Loucy (cell line): ENCODE results near the gene SCAF8.

Source experiments
- EZH2phosphoT487 ChIP-seq: fragments of 200-600 bp; IDR thresholded peaks from 2 replicates; pipeline ENCODE4 v1.6.1; 2018; ENCODE audit warnings: antibody characterized with exemption, mild to moderate bottlenecking, moderate library complexity, borderline replicate concordance
- TF ChIP-seq, protein P1 (sequence below): fragments of 200-600 bp; sonication (generic); conservative IDR thresholded peaks from 2 replicates; pipeline ENCODE4 v1.5.1; 2014; ENCODE audit warnings: mild to moderate bottlenecking, antibody characterized with exemption, low read length

DNA sequence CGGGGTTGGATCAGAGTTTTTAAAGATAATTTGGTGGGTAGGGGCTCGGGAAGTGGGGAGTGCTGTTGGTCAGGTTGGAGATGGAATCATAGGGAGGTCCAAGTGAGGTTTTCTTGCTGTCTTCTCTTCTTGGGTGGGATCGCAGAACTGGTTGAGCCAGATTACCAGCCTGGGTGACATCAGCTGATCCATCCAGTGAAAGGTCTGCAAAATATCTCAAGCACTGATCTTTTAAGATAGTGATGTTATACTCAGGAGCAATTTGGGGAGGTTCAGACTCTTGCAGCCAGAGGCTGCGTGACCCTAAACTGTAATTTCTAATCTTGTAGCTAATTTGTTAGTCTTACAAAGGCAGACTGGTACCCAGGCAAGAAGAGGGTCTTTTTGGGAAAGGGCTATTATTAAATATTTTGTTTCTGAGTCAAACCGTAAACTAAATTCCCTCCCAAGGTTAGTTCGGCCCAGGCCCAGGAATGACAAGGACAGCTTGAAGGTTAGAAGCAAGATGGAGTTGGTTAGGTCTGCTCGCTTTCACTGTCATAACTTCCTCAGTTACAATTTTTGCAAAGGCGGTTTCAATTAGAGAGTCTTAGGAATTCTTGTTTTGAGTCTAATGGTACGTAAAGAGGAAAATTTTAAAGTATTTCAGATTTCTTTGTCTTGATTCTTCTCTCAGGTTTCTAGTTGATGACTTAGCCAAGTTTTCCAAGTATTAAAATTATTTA, 53.1 kb downstream of the SCAF8 start:
- TF ChIP-seq, protein P1, sequence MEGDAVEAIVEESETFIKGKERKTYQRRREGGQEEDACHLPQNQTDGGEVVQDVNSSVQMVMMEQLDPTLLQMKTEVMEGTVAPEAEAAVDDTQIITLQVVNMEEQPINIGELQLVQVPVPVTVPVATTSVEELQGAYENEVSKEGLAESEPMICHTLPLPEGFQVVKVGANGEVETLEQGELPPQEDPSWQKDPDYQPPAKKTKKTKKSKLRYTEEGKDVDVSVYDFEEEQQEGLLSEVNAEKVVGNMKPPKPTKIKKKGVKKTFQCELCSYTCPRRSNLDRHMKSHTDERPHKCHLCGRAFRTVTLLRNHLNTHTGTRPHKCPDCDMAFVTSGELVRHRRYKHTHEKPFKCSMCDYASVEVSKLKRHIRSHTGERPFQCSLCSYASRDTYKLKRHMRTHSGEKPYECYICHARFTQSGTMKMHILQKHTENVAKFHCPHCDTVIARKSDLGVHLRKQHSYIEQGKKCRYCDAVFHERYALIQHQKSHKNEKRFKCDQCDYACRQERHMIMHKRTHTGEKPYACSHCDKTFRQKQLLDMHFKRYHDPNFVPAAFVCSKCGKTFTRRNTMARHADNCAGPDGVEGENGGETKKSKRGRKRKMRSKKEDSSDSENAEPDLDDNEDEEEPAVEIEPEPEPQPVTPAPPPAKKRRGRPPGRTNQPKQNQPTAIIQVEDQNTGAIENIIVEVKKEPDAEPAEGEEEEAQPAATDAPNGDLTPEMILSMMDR: no peak
- TF ChIP-seq EZH2phosphoT487: no peak
